K562 (cell line): Measurements from ENCODE around the gene EIF1B. TPM values are rescaled to one million over a fixed set of nuclear protein-coding genes. Genes with fewer than 3 reads are reported as not detected.
A peak's percentile ranks its signal among the peaks of the same experiment; 100 is the strongest.

ENCODE experiments used
- ARID2 ChIP-seq: fragments of 450-650 bp; IDR thresholded peaks from 2 replicates; pipeline ENCODE4 v1.6.1; 2017; ENCODE audit warnings: antibody characterized with exemption, mild to moderate bottlenecking
- ATF4 ChIP-seq: fragments of 450-650 bp; formaldehyde crosslinking; IDR thresholded peaks from 2 replicates; pipeline ENCODE4 v1.4.0; 2022; ENCODE audit warnings: mild to moderate bottlenecking, moderate library complexity
- DEAF1 ChIP-seq: fragments of 450-650 bp; formaldehyde crosslinking; IDR thresholded peaks from 2 replicates; pipeline ENCODE4 v1.4.0; 2020; ENCODE audit warnings: mild to moderate bottlenecking, moderate library complexity
- KLF1 ChIP-seq: fragments of 450-650 bp; IDR thresholded peaks from 2 replicates; pipeline ENCODE4 v1.6.1; 2016; ENCODE audit warnings: missing genetic modification characterization, missing compliant biosample characterization
- NR2C2 ChIP-seq, 2 experiments: fragments of 200-800 bp in 1 of 2; sonication (Bioruptor generic) in 1 of 2; sonication (generic) in 1 of 2; formaldehyde crosslinking in 1 of 2; IDR thresholded peaks; 2 replicates each; pipeline versions ENCODE4 v1.6.1 to v1.8.0; 2016 to 2022; ENCODE audit warnings: mild to moderate bottlenecking in 1 of 2, missing compliant biosample characterization in 1 of 2, missing genetic modification characterization in 1 of 2, missing genetic modification reagents in 1 of 2
- PREB ChIP-seq: sonication (generic); formaldehyde crosslinking; IDR thresholded peaks from 2 replicates; pipeline ENCODE4 v1.8.1; 2023; ENCODE audit warnings: mild to moderate bottlenecking, missing genetic modification reagents
- REST ChIP-seq, 2 experiments: fragments of 450-650 bp; formaldehyde crosslinking in 1 of 2; IDR thresholded peaks; 2 replicates each; pipeline versions ENCODE4 v1.4.0 to v1.6.1; 2014 to 2020; ENCODE audit warnings: mild to moderate bottlenecking in 2 of 2, borderline replicate concordance in 1 of 2, low read depth in 1 of 2
- SREBF2 ChIP-seq: sonication (generic); formaldehyde crosslinking; IDR thresholded peaks from 2 replicates; pipeline ENCODE4 v1.4.0; 2020; ENCODE audit warnings: mild to moderate bottlenecking, missing genetic modification reagents
- ZC3H4 ChIP-seq: sonication (generic); formaldehyde crosslinking; IDR thresholded peaks from 2 replicates; pipeline ENCODE4 v1.9.0; 2021; ENCODE audit warnings: missing genetic modification reagents, borderline replicate concordance
- ZNF174 ChIP-seq: fragments of 250-450 bp; sonication (Bioruptor Pico); IDR thresholded peaks from 2 replicates; pipeline ENCODE4 v1.4.0; 2020; ENCODE audit warnings: mild to moderate bottlenecking
- ZNF639 ChIP-seq, 2 experiments: fragments of 200-800 bp in 1 of 2; sonication (Bioruptor generic) in 1 of 2; sonication (generic) in 1 of 2; formaldehyde crosslinking in 1 of 2; IDR thresholded peaks in 1 of 2; conservative IDR thresholded peaks in 1 of 2; 2 replicates each; pipeline versions ENCODE4 v1.5.0 to v1.6.1; 2016 to 2020; ENCODE audit warnings: missing compliant biosample characterization in 1 of 2, missing genetic modification characterization in 1 of 2, missing genetic modification reagents in 1 of 2
- polyA plus RNA-seq, 8 experiments: library from polyadenylated mRNA; depleted of rRNA in 4 of 8; stranded (reverse) in 5 of 8; unstranded in 3 of 8; fragments of >200 nt; fragmentation: Nextera tagmentation in 2 of 8; fragmentation: Illumina TruSeq in 1 of 8; extraction: Ambion mirVana in 2 of 8; extraction: Trizol in 1 of 8; gene quantifications; 2 replicates each; pipeline versions ENCODE4 v1.2.1 to v1.2.3, GENCODE V29; 2011 to 2014; ENCODE audit warnings: inconsistent platforms in 1 of 8, missing spikeins in 1 of 8
- total RNA-seq, 7 experiments: library from RNA; depleted of rRNA in 6 of 7; stranded (reverse); fragments of >200 nt in 6 of 7; fragmentation: Illumina TruSeq in 2 of 7; extraction: Trizol in 2 of 7; gene quantifications; 2 replicates each; pipeline versions ENCODE4 v1.2.1 to v1.2.3, GENCODE V29; 2011 to 2021; ENCODE audit warnings: low replicate concordance in 1 of 7

EIF1B gene
- total and polyA plus RNA-seq, 9 of the 15 experiments (the other 6 are each of a cell fraction or from before 2014, with no cell fraction given), result 18.1 to 184 (median 78.9) TPM

GRCh38 chr3:40317061-40317855 is 7.8 kb downstream of the EIF1B start (continued):
- TF ChIP-seq PREB (CRISPR knock-in tag) (no peak), REST (IDR thresholded peaks at IDR 0.05; ENCODE audit: borderline replicate concordance) (peak; percentile 90), REST (CRISPR knock-in tag; IDR thresholded peaks at IDR 0.05; ENCODE audit: low read depth) (no peak), DEAF1 (CRISPR knock-in tag) (peak; percentile 97), ZC3H4 (CRISPR knock-in tag) (no peak), SREBF2 (CRISPR knock-in tag) (no peak), ZNF639 (CRISPR knock-in tag; conservative IDR thresholded peaks at IDR 0.05 in 1 of 2, IDR thresholded peaks at IDR 0.05 in 1 of 2) (no peak), NR2C2 (CRISPR knock-in tag; IDR thresholded peaks at IDR 0.05) (no peak), NR2C2 (tag; IDR thresholded peaks at IDR 0.05) (no peak), KLF1 (no peak), ARID2 (peak; percentile 84), ZNF174 (no peak), ATF4 (CRISPR knock-in tag) (no peak)
